Trophoblast cell (in vitro differentiated cells and primary cell): Measurements from ENCODE around the gene HOXC11.

Source experiments
- DNase-seq, 2 donors: peaks; one replicate each; pipeline ENCODE4 v3.0.0-alpha.2; 2016
- H2AFZ ChIP-seq: 2 replicates; pipeline ENCODE4 v1.6.1; 2013; ENCODE audit warnings: low read length, moderate library complexity, mild to moderate bottlenecking; ENCODE audit not compliant: insufficient read depth, poor library complexity
- H2AK5ac ChIP-seq: 2 replicates; pipeline ENCODE4 v1.6.1; 2013; ENCODE audit warnings: mild to moderate bottlenecking, low read length
- H2BK120ac ChIP-seq: 2 replicates; pipeline ENCODE4 v1.6.1; 2013; ENCODE audit warnings: low read length, mild to moderate bottlenecking, moderate library complexity; ENCODE audit not compliant: insufficient read depth, poor library complexity
- H2BK12ac ChIP-seq: 2 replicates; pipeline ENCODE4 v1.6.1; 2013; ENCODE audit warnings: mild to moderate bottlenecking, low read length, moderate library complexity
- H2BK5ac ChIP-seq: 2 replicates; pipeline ENCODE4 v1.6.1; 2013; ENCODE audit warnings: low read length, low read depth, moderate library complexity, mild to moderate bottlenecking; ENCODE audit not compliant: poor library complexity
- H3K14ac ChIP-seq: 2 replicates; pipeline ENCODE4 v1.6.1; 2013; ENCODE audit warnings: mild to moderate bottlenecking, low read length
- H3K18ac ChIP-seq: 2 replicates; pipeline ENCODE4 v1.6.1; 2013; ENCODE audit warnings: mild to moderate bottlenecking, low read length
- H3K23ac ChIP-seq: 2 replicates; pipeline ENCODE4 v1.6.1; 2013; ENCODE audit warnings: low read length
- H3K27ac ChIP-seq: 2 replicates; pipeline ENCODE4 v1.5.1; 2013; ENCODE audit warnings: low read depth, mild to moderate bottlenecking, inconsistent platforms, low read length, moderate library complexity
- H3K27me3 ChIP-seq: 2 replicates; pipeline ENCODE4 v1.6.1; 2013; ENCODE audit warnings: inconsistent platforms, mild to moderate bottlenecking, low read length, moderate library complexity; ENCODE audit not compliant: insufficient read depth
- H3K36me3 ChIP-seq, 2 experiments: 1 replicate in 1 of 2; 2 replicates in 1 of 2; pipeline ENCODE4 v1.6.1; 2013; ENCODE audit warnings: low read length in 2 of 2, mild to moderate bottlenecking in 2 of 2, moderate library complexity in 1 of 2; ENCODE audit not compliant: insufficient read depth in 2 of 2, control insufficient read depth in 1 of 2
- H3K4ac ChIP-seq: 2 replicates; pipeline ENCODE4 v1.6.1; 2013; ENCODE audit warnings: low read depth, mild to moderate bottlenecking, low read length, moderate library complexity
- H3K4me1 ChIP-seq, 2 experiments: 1 replicate in 1 of 2; 2 replicates in 1 of 2; pipeline ENCODE4 v1.6.1; 2013; ENCODE audit warnings: low read length in 2 of 2, mild to moderate bottlenecking in 2 of 2, moderate library complexity in 1 of 2; ENCODE audit not compliant: insufficient read depth in 2 of 2, control insufficient read depth in 1 of 2
- H3K4me2 ChIP-seq: 2 replicates; pipeline ENCODE4 v1.6.1; 2013; ENCODE audit warnings: inconsistent platforms, mild to moderate bottlenecking, low read length, moderate library complexity
- H3K4me3 ChIP-seq: 2 replicates; pipeline ENCODE4 v1.5.1; 2013; ENCODE audit warnings: mild to moderate bottlenecking, low read depth, low read length, inconsistent platforms
- H3K79me1 ChIP-seq: one replicate; pipeline ENCODE4 v1.6.1; 2013; ENCODE audit warnings: low read length
- H3K79me2 ChIP-seq: 2 replicates; pipeline ENCODE4 v1.6.1; 2013; ENCODE audit warnings: low read length, mild to moderate bottlenecking; ENCODE audit not compliant: control insufficient read depth, insufficient read depth, poor library complexity
- H3K9ac ChIP-seq: 2 replicates; pipeline ENCODE4 v1.6.1; 2013; ENCODE audit warnings: mild to moderate bottlenecking, low read length
- H3K9me3 ChIP-seq: 2 replicates; pipeline ENCODE4 v1.6.1; 2013; ENCODE audit warnings: low read depth, mild to moderate bottlenecking, control low read depth, inconsistent platforms, low read length; ENCODE audit not compliant: insufficient read depth
- H4K12ac ChIP-seq: 2 replicates; pipeline ENCODE4 v1.6.1; 2013; ENCODE audit warnings: low read depth, mild to moderate bottlenecking, low read length, moderate library complexity
- H4K8ac ChIP-seq: 2 replicates; pipeline ENCODE4 v1.6.1; 2013; ENCODE audit warnings: low read depth, mild to moderate bottlenecking, low read length, moderate library complexity
- H4K91ac ChIP-seq: one replicate; pipeline ENCODE4 v1.6.1; 2013; ENCODE audit warnings: low read depth, mild to moderate bottlenecking, low read length, moderate library complexity
- WGBS: extraction: QIAGEN DNeasy Blood & Tissue Kit; methylation state at CpG from one replicate; pipeline ENCODE4 v1.1.7; 2013; ENCODE audit warnings: missing lambda C conversion rate; ENCODE audit not compliant: insufficient read length, insufficient coverage; ENCODE audit errors: extremely low coverage; 5-methylcytosine and 5-hydroxymethylcytosine counted together

The HOXC11 gene

GRCh38 chr12:53981634-53982565 lies 9.0 kb downstream of the HOXC11 start:
- H3K9me3 ChIP-seq = peaks cover 35% of the 10 kb centered on the region
- H2AK5ac ChIP-seq = no peak overlapping the region
- no peak overlapping the region for H3K27ac ChIP-seq
- no peaks in the 10 kb centered on the region for H3K36me3 ChIP-seq
- no peak overlapping the region for H3K18ac ChIP-seq
- no peak overlapping the region for H2AFZ ChIP-seq
- WGBS = no CpG with 5 or more reads among the region's 30 CpGs
- DNase-seq = no peak
- no peak overlapping the region for H3K4ac ChIP-seq
- no peak overlapping the region for H4K8ac ChIP-seq
- H3K4me1 ChIP-seq = peaks cover 0 to 4% of the 10 kb centered on the region in 2 experiments
- no peak overlapping the region for H3K23ac ChIP-seq
- no peak overlapping the region for H2BK120ac ChIP-seq
- H3K14ac ChIP-seq = no peak overlapping the region
- H3K4me2 ChIP-seq = no peak overlapping the region
- no peaks in the 10 kb centered on the region for H3K79me1 ChIP-seq
- H3K9ac ChIP-seq = no peak overlapping the region
- no peak overlapping the region for H2BK12ac ChIP-seq
- no peak overlapping the region for H2BK5ac ChIP-seq
- no peak overlapping the region for H4K91ac ChIP-seq
- H3K79me2 ChIP-seq = no peaks in the 10 kb centered on the region
- H3K4me3 ChIP-seq = no peak overlapping the region
- no peak overlapping the region for H4K12ac ChIP-seq
- peaks cover 91% of the 10 kb centered on the region for H3K27me3 ChIP-seq

- Histone ChIP-seq H3K9ac (no peak overlapping the region), H3K27me3 (peaks cover 92% of the 10 kb centered on the region), H3K4ac (no peak overlapping the region), H2AK5ac (no peak overlapping the region), H3K4me1 (peaks cover 0 to 3% of the 10 kb centered on the region in 2 experiments), H2BK12ac (no peak overlapping the region), H4K91ac (no peak overlapping the region), H3K4me3 (no peak overlapping the region), H3K36me3 (no peaks in the 10 kb centered on the region), H3K18ac (no peak overlapping the region), H2BK120ac (no peak overlapping the region), H3K23ac (no peak overlapping the region), H3K4me2 (no peak overlapping the region), H2BK5ac (no peak overlapping the region), H3K14ac (no peak overlapping the region), H3K27ac (no peak overlapping the region), H3K79me1 (no peaks in the 10 kb centered on the region), H3K79me2 (no peaks in the 10 kb centered on the region), H3K9me3 (peaks cover 39% of the 10 kb centered on the region), H4K8ac (no peak overlapping the region), H4K12ac (no peak overlapping the region), H2AFZ (no peak overlapping the region)
- DNase-seq = no peak
- no CpG with 5 or more reads among the region's 26 CpGs for WGBS
Observed at GRCh38 chr12:53982648-53983567, 10.0 kb downstream of the HOXC11 start.

GRCh38 chr12:53983568-53983949 lies 10.6 kb downstream of the HOXC11 start:
- no peak overlapping the region for H4K8ac ChIP-seq
- no peak overlapping the region for H3K14ac ChIP-seq
- peaks cover 39% of the 10 kb centered on the region for H3K9me3 ChIP-seq
- H3K4me3 ChIP-seq = no peak overlapping the region
- H2BK12ac ChIP-seq = no peak overlapping the region
- WGBS = no CpG with 5 or more reads among the region's 17 CpGs
- H3K23ac ChIP-seq = no peak overlapping the region
- H2BK5ac ChIP-seq = no peak overlapping the region
- H3K36me3 ChIP-seq = no peaks in the 10 kb centered on the region
- H3K9ac ChIP-seq = no peak overlapping the region
- H3K4me2 ChIP-seq = no peak overlapping the region
- peak in 1 of 2 donors; percentile 26 for DNase-seq
- no peak overlapping the region for H2AFZ ChIP-seq
- no peak overlapping the region for H2BK120ac ChIP-seq
- H3K79me1 ChIP-seq = no peaks in the 10 kb centered on the region
- H3K79me2 ChIP-seq = no peaks in the 10 kb centered on the region
- peaks cover 0 to 2% of the 10 kb centered on the region in 2 experiments for H3K4me1 ChIP-seq
- no peak overlapping the region for H3K27ac ChIP-seq
- H3K18ac ChIP-seq = no peak overlapping the region
- no peak overlapping the region for H4K12ac ChIP-seq
- H4K91ac ChIP-seq = no peak overlapping the region
- H2AK5ac ChIP-seq = no peak overlapping the region
- no peak overlapping the region for H3K4ac ChIP-seq
- H3K27me3 ChIP-seq = peaks cover 94% of the 10 kb centered on the region

- no peak overlapping the region for H4K12ac ChIP-seq
- H2BK5ac ChIP-seq = no peak overlapping the region
- no peak overlapping the region for H4K91ac ChIP-seq
- H3K14ac ChIP-seq = no peak overlapping the region
- H3K27me3 ChIP-seq = peaks cover 94% of the 10 kb centered on the region
- H3K79me1 ChIP-seq = no peaks in the 10 kb centered on the region
- no peak overlapping the region for H2AK5ac ChIP-seq
- no peaks in the 10 kb centered on the region for H3K36me3 ChIP-seq
- no peak overlapping the region for H3K9ac ChIP-seq
- no peak overlapping the region for H3K18ac ChIP-seq
- DNase-seq = no peak
- H2BK120ac ChIP-seq = no peak overlapping the region
- no peak overlapping the region for H3K4ac ChIP-seq
- H2BK12ac ChIP-seq = no peak overlapping the region
- no peak overlapping the region for H3K4me2 ChIP-seq
- H3K79me2 ChIP-seq = no peaks in the 10 kb centered on the region
- H3K4me1 ChIP-seq = peaks cover 0 to 2% of the 10 kb centered on the region in 2 experiments
- no peak overlapping the region for H3K4me3 ChIP-seq
- no peak overlapping the region for H2AFZ ChIP-seq
- H3K27ac ChIP-seq = no peak overlapping the region
- no peak overlapping the region for H4K8ac ChIP-seq
- peaks cover 39% of the 10 kb centered on the region for H3K9me3 ChIP-seq
- no peak overlapping the region for H3K23ac ChIP-seq
- WGBS = no CpG with 5 or more reads among the region's 30 CpGs
Observed at GRCh38 chr12:53983950-53984572, 11.1 kb downstream of the HOXC11 start.
